Measurements from ENCODE around the gene ZNF205. TPM values are rescaled to one million over a fixed set of nuclear protein-coding genes. Genes with fewer than 3 reads are reported as not detected.

The ZNF205 gene
- total and polyA plus RNA-seq, 2 donors (not counting 1 experiment from before 2014, with no cell fraction given), result 3.4 to 16.0 TPM

DNA sequence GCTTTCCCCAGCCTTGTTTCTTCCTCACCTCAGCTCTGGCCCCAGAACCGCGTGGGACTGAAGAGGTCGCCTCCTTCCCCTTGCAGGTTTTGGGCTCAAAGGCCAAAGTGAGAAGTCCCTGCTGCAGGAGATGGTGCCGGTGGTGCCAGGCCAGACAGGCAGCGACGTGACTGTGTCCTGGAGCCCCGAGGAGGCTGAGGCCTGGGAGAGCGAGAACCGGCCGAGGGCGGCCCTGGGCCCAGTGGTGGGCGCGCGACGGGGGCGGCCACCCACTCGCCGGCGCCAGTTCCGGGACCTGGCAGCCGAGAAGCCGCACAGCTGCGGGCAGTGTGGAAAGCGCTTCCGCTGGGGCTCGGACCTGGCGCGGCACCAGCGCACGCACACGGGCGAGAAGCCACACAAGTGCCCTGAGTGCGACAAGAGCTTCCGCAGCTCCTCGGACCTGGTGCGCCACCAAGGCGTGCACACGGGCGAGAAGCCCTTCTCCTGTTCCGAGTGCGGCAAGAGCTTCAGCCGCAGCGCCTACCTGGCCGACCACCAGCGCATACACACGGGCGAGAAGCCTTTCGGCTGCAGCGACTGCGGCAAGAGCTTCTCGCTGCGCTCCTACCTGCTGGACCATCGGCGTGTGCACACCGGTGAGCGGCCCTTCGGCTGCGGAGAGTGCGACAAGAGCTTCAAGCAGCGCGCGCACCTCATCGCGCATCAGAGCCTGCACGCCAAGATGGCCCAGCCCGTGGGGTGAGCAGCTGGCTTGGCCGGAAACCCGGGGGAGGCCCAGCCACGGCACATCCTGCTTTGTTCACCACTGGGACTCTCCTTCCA, 28.4 kb downstream of the ZNF205 start:
- H4K20me1 ChIP-seq (ENCODE audit: control insufficient read depth, extremely low read depth, insufficient read depth, low read length), result no peaks in the 10 kb centered on the region
- H3K9ac ChIP-seq (ENCODE audit: insufficient read depth, low read length), result no peak overlapping the region
- no peaks in the 10 kb centered on the region for H3K27me3 ChIP-seq (ENCODE audit: control insufficient read depth, insufficient read depth, low read length)
- H3K4me3 ChIP-seq (replicated peaks in 1 of 4; ENCODE audit: control extremely low read depth in 1 of 4, insufficient read depth in 1 of 4, low read depth in 3 of 4, low read length in 4 of 4), result no peak overlapping the region
- no peaks in the 10 kb centered on the region for H3K79me2 ChIP-seq (ENCODE audit: control insufficient read depth, insufficient read depth, low read length)
- TF ChIP-seq, protein P1, sequence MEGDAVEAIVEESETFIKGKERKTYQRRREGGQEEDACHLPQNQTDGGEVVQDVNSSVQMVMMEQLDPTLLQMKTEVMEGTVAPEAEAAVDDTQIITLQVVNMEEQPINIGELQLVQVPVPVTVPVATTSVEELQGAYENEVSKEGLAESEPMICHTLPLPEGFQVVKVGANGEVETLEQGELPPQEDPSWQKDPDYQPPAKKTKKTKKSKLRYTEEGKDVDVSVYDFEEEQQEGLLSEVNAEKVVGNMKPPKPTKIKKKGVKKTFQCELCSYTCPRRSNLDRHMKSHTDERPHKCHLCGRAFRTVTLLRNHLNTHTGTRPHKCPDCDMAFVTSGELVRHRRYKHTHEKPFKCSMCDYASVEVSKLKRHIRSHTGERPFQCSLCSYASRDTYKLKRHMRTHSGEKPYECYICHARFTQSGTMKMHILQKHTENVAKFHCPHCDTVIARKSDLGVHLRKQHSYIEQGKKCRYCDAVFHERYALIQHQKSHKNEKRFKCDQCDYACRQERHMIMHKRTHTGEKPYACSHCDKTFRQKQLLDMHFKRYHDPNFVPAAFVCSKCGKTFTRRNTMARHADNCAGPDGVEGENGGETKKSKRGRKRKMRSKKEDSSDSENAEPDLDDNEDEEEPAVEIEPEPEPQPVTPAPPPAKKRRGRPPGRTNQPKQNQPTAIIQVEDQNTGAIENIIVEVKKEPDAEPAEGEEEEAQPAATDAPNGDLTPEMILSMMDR (conservative IDR thresholded peaks at IDR 0.05 in 1 of 2, IDR thresholded peaks at IDR 0.05 in 1 of 2; ENCODE audit: low read depth in 1 of 2, low read length in 2 of 2), result no peak
- TF ChIP-seq EZH2 (IDR thresholded peaks at IDR 0.05; ENCODE audit: low read length, missing control alignments), result no peak
- H3K4me2 ChIP-seq (ENCODE audit: extremely low read depth, insufficient read depth, low read length), result no peak overlapping the region
- H2AFZ ChIP-seq (ENCODE audit: low read length), result no peak overlapping the region
- H3K27ac ChIP-seq (ENCODE audit: insufficient read depth, low read length), result no peak overlapping the region
- no peaks in the 10 kb centered on the region for H3K4me1 ChIP-seq (ENCODE audit: control insufficient read depth, extremely low read depth, insufficient read depth, low read length)
- no peaks in the 10 kb centered on the region for H3K9me3 ChIP-seq (ENCODE audit: control insufficient read depth, insufficient read depth, low read depth, low read length)
- peaks cover 13% of the 10 kb centered on the region for H3K36me3 ChIP-seq (ENCODE audit: control insufficient read depth, insufficient read depth, low read length)
- DNase-seq (ENCODE audit: low read depth in 2 of 2), result no peak

DNA sequence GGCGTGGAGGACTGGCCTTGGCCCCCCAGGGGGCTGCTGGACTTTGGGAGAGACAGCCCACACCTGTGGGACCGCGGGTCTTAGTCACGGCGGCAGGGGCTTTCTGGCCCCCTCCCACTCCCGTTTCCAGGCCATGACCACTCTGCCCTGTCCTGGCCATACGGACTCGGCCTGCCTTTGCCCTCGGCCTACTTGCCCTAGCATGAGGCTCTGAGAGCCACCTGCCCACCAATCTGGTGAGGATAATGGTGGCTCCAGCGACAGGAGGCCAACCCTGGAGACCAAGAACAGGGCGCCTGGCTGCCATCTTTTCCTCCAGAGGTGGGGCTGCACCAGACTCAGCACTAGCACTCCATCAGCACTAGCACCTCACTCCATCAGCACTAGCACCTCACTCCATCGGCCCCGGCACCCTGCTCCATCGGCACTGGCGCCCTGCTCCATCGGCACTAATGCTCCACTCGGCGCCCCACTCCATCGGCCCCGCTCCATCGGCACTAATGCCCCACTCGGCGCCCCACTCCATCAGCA, 29.5 kb downstream of the ZNF205 start:
- Histone ChIP-seq H3K4me2 (ENCODE audit: extremely low read depth, insufficient read depth, low read length) (no peak overlapping the region), H3K36me3 (ENCODE audit: control insufficient read depth, insufficient read depth, low read length) (peaks cover 13% of the 10 kb centered on the region), H3K27ac (ENCODE audit: insufficient read depth, low read length) (no peak overlapping the region), H3K9ac (ENCODE audit: insufficient read depth, low read length) (no peak overlapping the region), H3K79me2 (ENCODE audit: control insufficient read depth, insufficient read depth, low read length) (no peaks in the 10 kb centered on the region), H4K20me1 (ENCODE audit: control insufficient read depth, extremely low read depth, insufficient read depth, low read length) (no peaks in the 10 kb centered on the region), H3K4me3 (replicated peaks in 1 of 4; ENCODE audit: control extremely low read depth in 1 of 4, insufficient read depth in 1 of 4, low read depth in 3 of 4, low read length in 4 of 4) (no peak overlapping the region), H2AFZ (ENCODE audit: low read length) (no peak overlapping the region), H3K4me1 (ENCODE audit: control insufficient read depth, extremely low read depth, insufficient read depth, low read length) (no peaks in the 10 kb centered on the region), H3K9me3 (ENCODE audit: control insufficient read depth, insufficient read depth, low read depth, low read length) (no peaks in the 10 kb centered on the region), H3K27me3 (ENCODE audit: control insufficient read depth, insufficient read depth, low read length) (no peaks in the 10 kb centered on the region)
- DNase-seq (ENCODE audit: low read depth in 2 of 2), result no peak
- no peak for TF ChIP-seq EZH2 (IDR thresholded peaks at IDR 0.05; ENCODE audit: low read length, missing control alignments)

DNA sequence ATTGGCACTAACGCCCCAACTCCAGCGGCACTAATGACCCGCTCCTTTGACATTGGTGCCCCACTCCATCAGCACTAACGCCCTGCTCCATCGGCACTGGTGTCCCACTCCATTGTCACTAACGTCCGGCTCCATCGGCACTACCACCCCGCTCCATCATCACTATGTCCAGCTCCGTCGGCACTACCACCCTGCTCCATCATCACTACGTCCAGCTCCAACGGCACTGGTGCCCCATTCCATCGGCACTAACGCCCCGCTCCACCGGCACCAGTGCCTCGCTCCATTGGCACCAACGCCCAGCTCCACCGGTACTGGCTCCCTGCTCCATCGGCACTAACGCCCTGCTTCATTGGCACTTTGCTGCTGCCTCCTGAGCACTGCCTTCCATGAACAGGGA, 29.9 kb downstream of the ZNF205 start:
- Histone ChIP-seq H4K20me1 (ENCODE audit: control insufficient read depth, extremely low read depth, insufficient read depth, low read length) (no peaks in the 10 kb centered on the region), H3K4me1 (ENCODE audit: control insufficient read depth, extremely low read depth, insufficient read depth, low read length) (no peaks in the 10 kb centered on the region), H3K36me3 (ENCODE audit: control insufficient read depth, insufficient read depth, low read length) (peaks cover 13% of the 10 kb centered on the region), H3K9ac (ENCODE audit: insufficient read depth, low read length) (no peak overlapping the region), H3K27me3 (ENCODE audit: control insufficient read depth, insufficient read depth, low read length) (no peaks in the 10 kb centered on the region), H3K27ac (ENCODE audit: insufficient read depth, low read length) (no peak overlapping the region), H3K4me2 (ENCODE audit: extremely low read depth, insufficient read depth, low read length) (no peak overlapping the region), H3K9me3 (ENCODE audit: control insufficient read depth, insufficient read depth, low read depth, low read length) (no peaks in the 10 kb centered on the region), H3K79me2 (ENCODE audit: control insufficient read depth, insufficient read depth, low read length) (no peaks in the 10 kb centered on the region), H2AFZ (ENCODE audit: low read length) (no peak overlapping the region), H3K4me3 (replicated peaks in 1 of 4; ENCODE audit: control extremely low read depth in 1 of 4, insufficient read depth in 1 of 4, low read depth in 3 of 4, low read length in 4 of 4) (no peak overlapping the region)
- DNase-seq (ENCODE audit: low read depth in 2 of 2), result no peak
- TF ChIP-seq EZH2 (IDR thresholded peaks at IDR 0.05; ENCODE audit: low read length, missing control alignments), result no peak
- TF ChIP-seq, protein P1 (conservative IDR thresholded peaks at IDR 0.05 in 1 of 2, IDR thresholded peaks at IDR 0.05 in 1 of 2; ENCODE audit: low read depth in 1 of 2, low read length in 2 of 2), result no peak
